ENCODE data around the gene DCTN4. TPM values are rescaled to one million over a fixed set of nuclear protein-coding genes. Genes with fewer than 3 reads are reported as not detected.
A peak's percentile ranks its signal among the peaks of the same experiment; 100 is the strongest.

Gene DCTN4
- total and polyA plus RNA-seq, 4 donors: 63.7 to 111 (median 97.8) TPM

DNA sequence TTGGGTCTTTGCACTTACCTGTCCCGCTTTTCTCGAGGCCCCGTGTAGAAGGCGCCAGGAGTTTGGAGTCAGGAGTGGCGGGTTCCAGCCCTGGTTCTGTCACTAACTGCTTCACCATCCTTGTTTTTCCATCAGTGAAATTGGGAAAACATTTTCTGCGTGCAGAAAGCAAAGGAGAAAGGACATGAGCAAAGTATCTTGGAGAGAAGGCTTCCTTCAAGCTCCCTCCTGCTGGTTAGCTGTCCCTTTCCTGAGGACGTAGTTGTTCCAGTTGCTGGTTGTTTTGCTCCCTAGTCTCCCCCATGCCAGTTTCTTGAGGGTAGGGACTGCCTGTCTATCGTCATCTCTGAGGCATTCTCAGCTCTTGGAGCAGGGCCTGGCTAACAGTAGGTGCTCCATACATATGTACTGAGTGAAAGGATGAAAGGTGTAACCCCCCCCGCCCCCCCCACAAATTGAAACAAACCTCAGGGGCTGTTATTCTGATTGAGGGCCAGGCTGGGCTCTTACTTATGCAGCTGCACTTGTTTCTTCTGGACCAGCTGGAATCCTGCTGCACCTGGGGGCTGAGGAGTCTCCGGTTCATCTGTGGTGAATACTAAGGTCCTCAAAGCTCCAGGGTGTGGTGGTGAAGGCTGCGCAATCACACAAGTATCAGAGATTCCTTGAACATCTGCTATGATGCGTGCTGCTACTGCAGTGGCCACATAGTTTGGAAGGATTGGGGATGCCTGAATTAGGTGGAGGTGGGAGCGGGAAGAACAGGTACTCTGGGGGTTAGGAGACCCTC lies 20.8 kb upstream of the DCTN4 start:
- no peaks in the 10 kb centered on the region for H3K36me3 ChIP-seq (ENCODE audit: control insufficient read depth, insufficient read depth, low read length)
- H3K4me3 ChIP-seq (ENCODE audit: low read depth, low read length): peak overlapping the region; percentile 84
- WGBS (ENCODE audit: insufficient coverage): 47% methylated on average over 7 of the region's 13 CpGs
- peak overlapping the region; percentile 85 for H3K27ac ChIP-seq (ENCODE audit: low read depth, low read length)
- no peaks in the 10 kb centered on the region for H3K27me3 ChIP-seq (ENCODE audit: control insufficient read depth, insufficient read depth, low read length)
- H3K9me3 ChIP-seq (ENCODE audit: control insufficient read depth, insufficient read depth, low read length): no peaks in the 10 kb centered on the region
- DNase-seq (ENCODE audit: low read depth in 4 of 6, low spot score in 6 of 6): no peak
- peaks cover 23% of the 10 kb centered on the region for H3K4me1 ChIP-seq (ENCODE audit: control insufficient read depth, insufficient read depth, low read length)

- Histone ChIP-seq H3K27ac (ENCODE audit: low read depth, low read length) (peak within 1 kb of the TSS; percentile 85), H3K36me3 (ENCODE audit: control insufficient read depth, insufficient read depth, low read length) (no peaks in the 10 kb centered on the region), H3K4me1 (ENCODE audit: control insufficient read depth, insufficient read depth, low read length) (peaks cover 23% of the 10 kb centered on the region), H3K9me3 (ENCODE audit: control insufficient read depth, insufficient read depth, low read length) (no peaks in the 10 kb centered on the region), H3K4me3 (ENCODE audit: low read depth, low read length) (peak within 1 kb of the TSS; percentile 84), H3K27me3 (ENCODE audit: control insufficient read depth, insufficient read depth, low read length) (no peaks in the 10 kb centered on the region)
- WGBS (ENCODE audit: insufficient coverage): 1% methylated on average over 59 of the region's 59 CpGs
- peak in 2 of 6 donors; percentile 81 to 85 for DNase-seq (ENCODE audit: low read depth in 4 of 6, low spot score in 6 of 6)
Measured at GRCh38 chr5:150778517-150779396, 19.9 kb upstream of the DCTN4 start, which contains the start of gene SMIM3. SMIM3 (plus strand) TSS chr5:150778757; CDS start chr5:150795441, 16,684 bp downstream.

- 0% methylated on average over 2 of the region's 7 CpGs for WGBS (ENCODE audit: insufficient coverage)
- peaks cover 18% of the 10 kb centered on the region for H3K4me1 ChIP-seq (ENCODE audit: control insufficient read depth, insufficient read depth, low read length)
- H3K4me3 ChIP-seq (ENCODE audit: low read depth, low read length): peak overlapping the region; percentile 84
- DNase-seq (ENCODE audit: low read depth in 4 of 6, low spot score in 6 of 6): no peak
- H3K36me3 ChIP-seq (ENCODE audit: control insufficient read depth, insufficient read depth, low read length): no peaks in the 10 kb centered on the region
- no peaks in the 10 kb centered on the region for H3K27me3 ChIP-seq (ENCODE audit: control insufficient read depth, insufficient read depth, low read length)
- H3K27ac ChIP-seq (ENCODE audit: low read depth, low read length): peak overlapping the region; percentile 85
- H3K9me3 ChIP-seq (ENCODE audit: control insufficient read depth, insufficient read depth, low read length): no peaks in the 10 kb centered on the region
Measured at GRCh38 chr5:150778088-150778516, 19.3 kb upstream of the DCTN4 start.

- H3K27me3 ChIP-seq (ENCODE audit: control insufficient read depth, insufficient read depth, low read length): no peaks in the 10 kb centered on the region
- H3K27ac ChIP-seq (ENCODE audit: low read depth, low read length): no peak overlapping the region
- H3K36me3 ChIP-seq (ENCODE audit: control insufficient read depth, insufficient read depth, low read length): no peaks in the 10 kb centered on the region
- no CpG with 5 or more reads among the region's 3 CpGs for WGBS (ENCODE audit: insufficient coverage)
- DNase-seq (ENCODE audit: low read depth in 4 of 6, low spot score in 6 of 6): no peak
- no peak overlapping the region for H3K4me3 ChIP-seq (ENCODE audit: low read depth, low read length)
- no peaks in the 10 kb centered on the region for H3K9me3 ChIP-seq (ENCODE audit: control insufficient read depth, insufficient read depth, low read length)
- peaks cover 17% of the 10 kb centered on the region for H3K4me1 ChIP-seq (ENCODE audit: control insufficient read depth, insufficient read depth, low read length)
Measured at GRCh38 chr5:150777685-150778084, 18.9 kb upstream of the DCTN4 start.

DNA sequence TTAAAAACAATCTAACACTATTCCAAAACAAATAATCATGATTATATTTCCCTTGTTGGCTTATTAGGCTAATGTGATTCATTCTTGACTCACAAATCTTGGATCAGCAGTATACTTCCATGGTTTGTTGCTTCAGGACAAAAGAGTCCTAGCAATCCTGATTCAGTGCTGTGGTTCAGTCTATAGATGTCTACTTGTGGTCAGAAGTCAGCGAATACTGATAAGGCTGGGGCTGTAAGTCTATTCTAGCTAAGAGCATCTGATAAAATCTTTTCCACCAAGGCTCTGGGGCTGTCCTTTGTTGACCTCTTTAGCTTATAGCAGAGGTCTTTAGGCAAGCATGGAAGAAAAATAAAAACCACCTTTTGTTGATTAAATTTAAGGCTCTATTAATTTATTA lies 15.3 kb upstream of the DCTN4 start:
- Histone ChIP-seq H3K27me3 (ENCODE audit: control insufficient read depth, insufficient read depth, low read length) (no peaks in the 10 kb centered on the region), H3K9me3 (ENCODE audit: control insufficient read depth, insufficient read depth, low read length) (no peaks in the 10 kb centered on the region), H3K27ac (ENCODE audit: low read depth, low read length) (no peak overlapping the region), H3K4me1 (ENCODE audit: control insufficient read depth, insufficient read depth, low read length) (peaks cover 11% of the 10 kb centered on the region), H3K4me3 (ENCODE audit: low read depth, low read length) (no peak overlapping the region), H3K36me3 (ENCODE audit: control insufficient read depth, insufficient read depth, low read length) (no peaks in the 10 kb centered on the region)
- WGBS (ENCODE audit: insufficient coverage): 80% methylated on average over 1 of the region's 1 CpG
- DNase-seq (ENCODE audit: low read depth in 4 of 6, low spot score in 6 of 6): no peak

GRCh38 chr5:150771034-150771795 lies 12.4 kb upstream of the DCTN4 start:
- no CpG with 5 or more reads among the region's 1 CpG for WGBS (ENCODE audit: insufficient coverage)

GRCh38 chr5:150766251-150766650 lies 7.4 kb upstream of the DCTN4 start:
- no peak for DNase-seq (ENCODE audit: low read depth in 4 of 6, low spot score in 6 of 6)
- Histone ChIP-seq H3K27me3 (ENCODE audit: control insufficient read depth, insufficient read depth, low read length) (no peaks in the 10 kb centered on the region), H3K9me3 (ENCODE audit: control insufficient read depth, insufficient read depth, low read length) (no peaks in the 10 kb centered on the region)

More at GRCh38 chr5:150771034-150771795, 12.4 kb upstream of the DCTN4 start:
- Histone ChIP-seq H3K4me1 (ENCODE audit: control insufficient read depth, insufficient read depth, low read length) (no peaks in the 10 kb centered on the region), H3K4me3 (ENCODE audit: low read depth, low read length) (no peak overlapping the region), H3K36me3 (ENCODE audit: control insufficient read depth, insufficient read depth, low read length) (no peaks in the 10 kb centered on the region), H3K27ac (ENCODE audit: low read depth, low read length) (no peak overlapping the region), H3K9me3 (ENCODE audit: control insufficient read depth, insufficient read depth, low read length) (no peaks in the 10 kb centered on the region), H3K27me3 (ENCODE audit: control insufficient read depth, insufficient read depth, low read length) (no peaks in the 10 kb centered on the region)
- DNase-seq (ENCODE audit: low read depth in 4 of 6, low spot score in 6 of 6): no peak

GRCh38 chr5:150765799-150766169 lies 7.0 kb upstream of the DCTN4 start:
- no peak overlapping the region for H3K4me3 ChIP-seq (ENCODE audit: low read depth, low read length)
- H3K9me3 ChIP-seq (ENCODE audit: control insufficient read depth, insufficient read depth, low read length): no peaks in the 10 kb centered on the region
- H3K4me1 ChIP-seq (ENCODE audit: control insufficient read depth, insufficient read depth, low read length): no peaks in the 10 kb centered on the region
- H3K27me3 ChIP-seq (ENCODE audit: control insufficient read depth, insufficient read depth, low read length): no peaks in the 10 kb centered on the region
- no peak for DNase-seq (ENCODE audit: low read depth in 4 of 6, low spot score in 6 of 6)
- no peak overlapping the region for H3K27ac ChIP-seq (ENCODE audit: low read depth, low read length)
- H3K36me3 ChIP-seq (ENCODE audit: control insufficient read depth, insufficient read depth, low read length): no peaks in the 10 kb centered on the region
- no CpG with 5 or more reads among the region's 1 CpG for WGBS (ENCODE audit: insufficient coverage)

More at GRCh38 chr5:150766251-150766650, 7.4 kb upstream of the DCTN4 start:
- Histone ChIP-seq H3K4me3 (ENCODE audit: low read depth, low read length) (no peak overlapping the region), H3K4me1 (ENCODE audit: control insufficient read depth, insufficient read depth, low read length) (no peaks in the 10 kb centered on the region), H3K27ac (ENCODE audit: low read depth, low read length) (no peak overlapping the region), H3K36me3 (ENCODE audit: control insufficient read depth, insufficient read depth, low read length) (no peaks in the 10 kb centered on the region)
- WGBS (ENCODE audit: insufficient coverage): 100% methylated on average over 1 of the region's 2 CpGs
